Measurements from ENCODE around the gene COMT.

GRCh38 chr22:19961868-19962245 is 20.3 kb downstream of the COMT start:
- no peak for TF ChIP-seq SMC3 (IDR thresholded peaks at IDR 0.05; ENCODE audit: low read depth, low read length)
- no peak for TF ChIP-seq POLR2A (IDR thresholded peaks at IDR 0.05; ENCODE audit: low read depth, low read length)
- TF ChIP-seq CTCF (conservative IDR thresholded peaks at IDR 0.05; ENCODE audit: low read depth, low read length), result no peak
- TF ChIP-seq RFX5 (IDR thresholded peaks at IDR 0.05; ENCODE audit: low read depth, low read length), result no peak
- no peak for TF ChIP-seq MAFK (IDR thresholded peaks at IDR 0.05; ENCODE audit: low read depth, low read length)
- TF ChIP-seq CEBPB (IDR thresholded peaks at IDR 0.05; ENCODE audit: low read depth, low read length), result no peak
- TF ChIP-seq RAD21 (IDR thresholded peaks at IDR 0.05; ENCODE audit: low read length), result no peak
- no peak for TF ChIP-seq ELK1 (IDR thresholded peaks at IDR 0.05; ENCODE audit: borderline replicate concordance, low read depth, low read length)
- TF ChIP-seq MAZ (IDR thresholded peaks at IDR 0.05; ENCODE audit: borderline replicate concordance, low read depth, low read length), result no peak
